ENCODE measurements around the gene TCF12.

Gene TCF12

GRCh38 chr15:57183614-57184344, 265.3 kb downstream of the TCF12 start:
- Histone ChIP-seq H3K9ac (ENCODE audit: low read length) (no peak overlapping the region), H3K9me3 (ENCODE audit: low read length) (no peaks in the 10 kb centered on the region), H3K36me3 (ENCODE audit: insufficient read depth, low read length) (peaks cover 39% of the 10 kb centered on the region), H3K4me2 (ENCODE audit: low read length) (no peak overlapping the region), H3F3A (ENCODE audit: insufficient read depth, low read length) (no peaks in the 10 kb centered on the region), H4K20me1 (ENCODE audit: insufficient read depth, low read length) (no peaks in the 10 kb centered on the region), H3K79me2 (ENCODE audit: insufficient read depth, low read length) (no peaks in the 10 kb centered on the region), H3K27ac (ENCODE audit: low read depth, low read length, poor library complexity, severe bottlenecking) (no peak overlapping the region), H2AFZ (ENCODE audit: low read length) (no peak overlapping the region), H3K4me3 (ENCODE audit: low read depth, low read length, poor library complexity, severe bottlenecking) (no peak overlapping the region), H3K9me2 (ENCODE audit: low read depth, low read length) (no peaks in the 10 kb centered on the region), H3K4me1 (ENCODE audit: insufficient read depth, low read length, severe bottlenecking) (no peaks in the 10 kb centered on the region), H3K27me3 (ENCODE audit: insufficient read depth, low read length) (no peaks in the 10 kb centered on the region)
- no peak for TF ChIP-seq CTCF (IDR thresholded peaks at IDR 0.05; ENCODE audit: low read length)
- TF ChIP-seq EZH2 (IDR thresholded peaks at IDR 0.05; ENCODE audit: borderline replicate concordance, low read length) = no peak

- Histone ChIP-seq H3K4me2 (ENCODE audit: low read length) (no peak overlapping the region), H3K79me2 (ENCODE audit: insufficient read depth, low read length) (no peaks in the 10 kb centered on the region), H3K4me3 (ENCODE audit: low read depth, low read length, poor library complexity, severe bottlenecking) (no peak overlapping the region), H3K4me1 (ENCODE audit: insufficient read depth, low read length, severe bottlenecking) (no peaks in the 10 kb centered on the region), H3K36me3 (ENCODE audit: insufficient read depth, low read length) (peaks cover 37% of the 10 kb centered on the region), H3F3A (ENCODE audit: insufficient read depth, low read length) (no peaks in the 10 kb centered on the region), H3K27me3 (ENCODE audit: insufficient read depth, low read length) (no peaks in the 10 kb centered on the region), H3K9me3 (ENCODE audit: low read length) (no peaks in the 10 kb centered on the region), H2AFZ (ENCODE audit: low read length) (no peak overlapping the region), H4K20me1 (ENCODE audit: insufficient read depth, low read length) (no peaks in the 10 kb centered on the region), H3K9me2 (ENCODE audit: low read depth, low read length) (no peaks in the 10 kb centered on the region), H3K9ac (ENCODE audit: low read length) (no peak overlapping the region), H3K27ac (ENCODE audit: low read depth, low read length, poor library complexity, severe bottlenecking) (no peak overlapping the region)
- TF ChIP-seq CTCF (IDR thresholded peaks at IDR 0.05; ENCODE audit: low read length) (no peak), EZH2 (IDR thresholded peaks at IDR 0.05; ENCODE audit: borderline replicate concordance, low read length) (no peak)
Measured at GRCh38 chr15:57184502-57184901, 266.1 kb downstream of the TCF12 start.

- H3K9ac ChIP-seq (ENCODE audit: low read length) = no peak overlapping the region
- H3K9me3 ChIP-seq (ENCODE audit: low read length) = no peaks in the 10 kb centered on the region
- peaks cover 37% of the 10 kb centered on the region for H3K36me3 ChIP-seq (ENCODE audit: insufficient read depth, low read length)
- H3K9me2 ChIP-seq (ENCODE audit: low read depth, low read length) = no peaks in the 10 kb centered on the region
- no peak for TF ChIP-seq CTCF (IDR thresholded peaks at IDR 0.05; ENCODE audit: low read length)
- no peak for TF ChIP-seq EZH2 (IDR thresholded peaks at IDR 0.05; ENCODE audit: borderline replicate concordance, low read length)
- no peaks in the 10 kb centered on the region for H3K79me2 ChIP-seq (ENCODE audit: insufficient read depth, low read length)
- H2AFZ ChIP-seq (ENCODE audit: low read length) = no peak overlapping the region
- H4K20me1 ChIP-seq (ENCODE audit: insufficient read depth, low read length) = no peaks in the 10 kb centered on the region
- no peak overlapping the region for H3K4me2 ChIP-seq (ENCODE audit: low read length)
- H3K4me1 ChIP-seq (ENCODE audit: insufficient read depth, low read length, severe bottlenecking) = no peaks in the 10 kb centered on the region
- no peaks in the 10 kb centered on the region for H3F3A ChIP-seq (ENCODE audit: insufficient read depth, low read length)
- H3K4me3 ChIP-seq (ENCODE audit: low read depth, low read length, poor library complexity, severe bottlenecking) = no peak overlapping the region
- no peak overlapping the region for H3K27ac ChIP-seq (ENCODE audit: low read depth, low read length, poor library complexity, severe bottlenecking)
- no peaks in the 10 kb centered on the region for H3K27me3 ChIP-seq (ENCODE audit: insufficient read depth, low read length)
Measured at GRCh38 chr15:57185507-57186074, 267.1 kb downstream of the TCF12 start.
